ENCODE measurements around the gene CAPN8. TPM values are rescaled to one million over a fixed set of nuclear protein-coding genes. Genes with fewer than 3 reads are reported as not detected.

The CAPN8 gene
- total RNA-seq, 1 donor from 2014 or later = not detected

DNA sequence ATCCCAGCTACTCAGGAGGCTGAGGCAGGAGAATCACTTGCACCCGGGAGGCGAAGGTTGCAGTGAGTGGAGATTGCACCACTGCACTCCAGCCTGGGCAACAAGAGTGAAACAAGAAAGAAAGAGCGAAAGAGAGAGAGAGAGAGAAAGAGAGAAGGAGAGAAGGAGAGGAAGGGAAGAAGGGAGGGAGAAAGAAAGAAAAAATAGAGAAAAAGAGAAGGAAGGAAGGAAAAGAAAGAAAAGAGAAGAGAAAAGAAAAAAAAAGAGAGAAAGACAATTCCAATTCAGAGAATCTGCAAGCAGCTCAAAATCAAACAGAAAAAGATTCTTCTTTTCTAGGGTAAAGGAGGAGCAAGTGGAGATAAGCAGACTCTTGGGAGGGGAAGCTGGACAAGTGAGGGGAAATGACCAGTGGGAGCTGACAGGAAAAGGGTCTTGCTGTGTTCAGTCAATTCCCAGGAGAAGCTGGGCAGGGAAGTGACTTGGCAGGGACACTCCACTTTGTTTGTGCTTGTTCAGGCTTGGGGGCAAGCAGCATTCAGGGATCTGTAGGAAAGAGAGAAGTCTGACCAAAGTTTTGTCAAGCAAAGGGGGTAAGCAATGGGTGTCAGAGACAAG, 43.3 kb upstream of the CAPN8 start:
- no peaks in the 10 kb centered on the region for H3K27me3 ChIP-seq (ENCODE audit: insufficient read depth, low read length)
- H3K36me3 ChIP-seq (ENCODE audit: insufficient read depth, low read length) = no peaks in the 10 kb centered on the region
- FAIRE-seq = no peak
- peak overlapping the region; percentile 93 for H3K27ac Mint-ChIP-seq (ENCODE audit: unreplicated experiment)
- peaks cover 52% of the 10 kb centered on the region for H3K4me1 Mint-ChIP-seq (ENCODE audit: low read depth, unreplicated experiment)
- no peaks in the 10 kb centered on the region for H3K9me3 Mint-ChIP-seq (ENCODE audit: unreplicated experiment)
- no peak overlapping the region for H3K4me3 ChIP-seq (ENCODE audit: insufficient read depth, low read depth, low read length)
- H3K9me3 ChIP-seq (ENCODE audit: insufficient read depth, low read depth, low read length) = no peaks in the 10 kb centered on the region
- H3K4me2 ChIP-seq (ENCODE audit: low read length) = no peak overlapping the region
- peaks cover 3% of the 10 kb centered on the region for H3K36me3 Mint-ChIP-seq (ENCODE audit: low read depth, unreplicated experiment)
- peaks cover 24% of the 10 kb centered on the region for H3K79me2 ChIP-seq (ENCODE audit: insufficient read depth, low read length)
- TF ChIP-seq EZH2 (IDR thresholded peaks at IDR 0.05; ENCODE audit: insufficient read depth, low read length) (no peak), CTCF (IDR thresholded peaks at IDR 0.05; ENCODE audit: insufficient read depth, low read depth, low read length) (no peak)
- H3K27ac ChIP-seq (ENCODE audit: low read depth, low read length) = peak overlapping the region; percentile 13
- H2AFZ ChIP-seq (ENCODE audit: low read depth, low read length) = no peak overlapping the region
- no peak for DNase-seq (ENCODE audit: low read depth)
- no peak overlapping the region for H3K9ac ChIP-seq (ENCODE audit: low read length)
- H3K4me3 Mint-ChIP-seq (ENCODE audit: unreplicated experiment) = no peak overlapping the region
- peaks cover 4% of the 10 kb centered on the region for H4K20me1 ChIP-seq (ENCODE audit: insufficient read depth, low read length)
- peaks cover 57% of the 10 kb centered on the region for H3K4me1 ChIP-seq (ENCODE audit: insufficient read depth, low read length)
- no peaks in the 10 kb centered on the region for H3K27me3 Mint-ChIP-seq (ENCODE audit: low read depth, unreplicated experiment)

GRCh38 chr1:223708001-223708359, 42.5 kb upstream of the CAPN8 start:
- H3K36me3 Mint-ChIP-seq (ENCODE audit: low read depth, unreplicated experiment) = no peaks in the 10 kb centered on the region
- peak overlapping the region; percentile 93 for H3K27ac Mint-ChIP-seq (ENCODE audit: unreplicated experiment)
- H4K20me1 ChIP-seq (ENCODE audit: insufficient read depth, low read length) = no peaks in the 10 kb centered on the region
- no peak for TF ChIP-seq CTCF (IDR thresholded peaks at IDR 0.05; ENCODE audit: insufficient read depth, low read depth, low read length)
- no peak for TF ChIP-seq EZH2 (IDR thresholded peaks at IDR 0.05; ENCODE audit: insufficient read depth, low read length)
- peaks cover 63% of the 10 kb centered on the region for H3K4me1 ChIP-seq (ENCODE audit: insufficient read depth, low read length)
- DNase-seq (ENCODE audit: low read depth) (no peak), FAIRE-seq (no peak)
- no peaks in the 10 kb centered on the region for H3K27me3 Mint-ChIP-seq (ENCODE audit: low read depth, unreplicated experiment)
- no peak overlapping the region for H2AFZ ChIP-seq (ENCODE audit: low read depth, low read length)
- H3K4me3 Mint-ChIP-seq (ENCODE audit: unreplicated experiment) = peak overlapping the region; percentile 52
- H3K36me3 ChIP-seq (ENCODE audit: insufficient read depth, low read length) = no peaks in the 10 kb centered on the region
- H3K4me2 ChIP-seq (ENCODE audit: low read length) = peak overlapping the region; percentile 83
- peaks cover 22% of the 10 kb centered on the region for H3K79me2 ChIP-seq (ENCODE audit: insufficient read depth, low read length)
- peaks cover 53% of the 10 kb centered on the region for H3K4me1 Mint-ChIP-seq (ENCODE audit: low read depth, unreplicated experiment)
- H3K27ac ChIP-seq (ENCODE audit: low read depth, low read length) = peak overlapping the region; percentile 96
- no peaks in the 10 kb centered on the region for H3K9me3 Mint-ChIP-seq (ENCODE audit: unreplicated experiment)
- H3K4me3 ChIP-seq (ENCODE audit: insufficient read depth, low read depth, low read length) = peak overlapping the region; percentile 37
- H3K9ac ChIP-seq (ENCODE audit: low read length) = peak overlapping the region; percentile 77
- no peaks in the 10 kb centered on the region for H3K27me3 ChIP-seq (ENCODE audit: insufficient read depth, low read length)
- H3K9me3 ChIP-seq (ENCODE audit: insufficient read depth, low read depth, low read length) = no peaks in the 10 kb centered on the region

DNA sequence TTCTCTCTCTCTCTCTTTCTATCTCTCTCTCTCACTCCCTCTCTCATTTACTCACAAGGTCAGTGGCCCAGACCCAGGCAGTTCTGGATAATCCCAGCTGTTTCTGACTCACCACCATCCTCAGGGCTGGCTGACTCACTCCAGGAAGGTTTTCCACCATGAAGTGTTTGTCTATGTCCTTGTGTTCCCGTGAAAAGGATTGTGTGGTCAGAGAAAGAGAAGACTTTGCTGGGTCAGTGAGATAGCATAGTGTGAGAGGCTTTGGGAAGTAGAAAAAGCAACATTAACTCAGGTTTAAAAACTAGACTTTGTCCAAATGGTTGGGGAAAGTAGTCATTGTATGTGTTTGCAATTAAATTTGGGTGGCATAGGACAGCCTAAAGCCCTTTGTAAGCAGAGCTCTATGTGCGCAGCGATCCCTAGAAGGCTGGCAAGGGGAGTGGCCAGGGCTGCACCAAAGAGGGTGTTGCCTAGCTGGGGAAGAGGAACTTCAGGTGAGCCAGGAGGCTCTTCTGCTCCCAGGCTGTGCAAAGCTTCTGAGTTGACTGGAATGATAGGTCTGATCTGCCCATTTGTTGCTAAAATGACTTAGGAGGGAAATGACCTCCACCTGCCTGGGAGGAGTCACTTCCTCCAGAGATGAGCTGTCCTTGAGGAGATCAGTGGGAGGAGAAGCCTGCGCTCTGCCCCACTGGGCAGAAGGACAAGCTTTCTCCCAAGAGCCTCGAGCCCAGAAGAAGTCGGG, 41.9 kb upstream of the CAPN8 start:
- Histone ChIP-seq H3K4me3 (ENCODE audit: insufficient read depth, low read depth, low read length) (peak overlapping the region; percentile 37), H3K9me3 (ENCODE audit: insufficient read depth, low read depth, low read length) (no peaks in the 10 kb centered on the region), H4K20me1 (ENCODE audit: insufficient read depth, low read length) (no peaks in the 10 kb centered on the region), H3K36me3 (ENCODE audit: insufficient read depth, low read length) (no peaks in the 10 kb centered on the region), H3K4me1 (ENCODE audit: insufficient read depth, low read length) (peaks cover 69% of the 10 kb centered on the region), H3K9ac (ENCODE audit: low read length) (peak overlapping the region; percentile 77), H3K79me2 (ENCODE audit: insufficient read depth, low read length) (peaks cover 22% of the 10 kb centered on the region), H3K27me3 (ENCODE audit: insufficient read depth, low read length) (no peaks in the 10 kb centered on the region), H3K27ac (ENCODE audit: low read depth, low read length) (peak overlapping the region; percentile 96), H3K4me2 (ENCODE audit: low read length) (peak overlapping the region; percentile 83), H2AFZ (ENCODE audit: low read depth, low read length) (no peak overlapping the region)
- H3K4me1 Mint-ChIP-seq (ENCODE audit: low read depth, unreplicated experiment) = peaks cover 57% of the 10 kb centered on the region
- TF ChIP-seq EZH2 (IDR thresholded peaks at IDR 0.05; ENCODE audit: insufficient read depth, low read length) (no peak), CTCF (IDR thresholded peaks at IDR 0.05; ENCODE audit: insufficient read depth, low read depth, low read length) (no peak)
- FAIRE-seq (peak; percentile 84), DNase-seq (ENCODE audit: low read depth) (peak; percentile 100)
- peak overlapping the region; percentile 78 for H3K4me3 Mint-ChIP-seq (ENCODE audit: unreplicated experiment)
- no peaks in the 10 kb centered on the region for H3K9me3 Mint-ChIP-seq (ENCODE audit: unreplicated experiment)
- no peaks in the 10 kb centered on the region for H3K27me3 Mint-ChIP-seq (ENCODE audit: low read depth, unreplicated experiment)
- peak overlapping the region; percentile 93 for H3K27ac Mint-ChIP-seq (ENCODE audit: unreplicated experiment)
- no peaks in the 10 kb centered on the region for H3K36me3 Mint-ChIP-seq (ENCODE audit: low read depth, unreplicated experiment)
